DMS53 treated with DMSO at 0.1 percent for 48 hours (cell line): Measurements from ENCODE around the gene RBM20.

Experiments
- DNase-seq: peaks from one replicate; lab custom pipeline; 2025; ENCODE audit not compliant: unreplicated experiment; lab: John Stamatoyannopoulos, UW

The RBM20 gene

GRCh38 chr10:110730345-110731050 lies 86.4 kb downstream of the RBM20 start:
- DNase-seq = no peak

DNA sequence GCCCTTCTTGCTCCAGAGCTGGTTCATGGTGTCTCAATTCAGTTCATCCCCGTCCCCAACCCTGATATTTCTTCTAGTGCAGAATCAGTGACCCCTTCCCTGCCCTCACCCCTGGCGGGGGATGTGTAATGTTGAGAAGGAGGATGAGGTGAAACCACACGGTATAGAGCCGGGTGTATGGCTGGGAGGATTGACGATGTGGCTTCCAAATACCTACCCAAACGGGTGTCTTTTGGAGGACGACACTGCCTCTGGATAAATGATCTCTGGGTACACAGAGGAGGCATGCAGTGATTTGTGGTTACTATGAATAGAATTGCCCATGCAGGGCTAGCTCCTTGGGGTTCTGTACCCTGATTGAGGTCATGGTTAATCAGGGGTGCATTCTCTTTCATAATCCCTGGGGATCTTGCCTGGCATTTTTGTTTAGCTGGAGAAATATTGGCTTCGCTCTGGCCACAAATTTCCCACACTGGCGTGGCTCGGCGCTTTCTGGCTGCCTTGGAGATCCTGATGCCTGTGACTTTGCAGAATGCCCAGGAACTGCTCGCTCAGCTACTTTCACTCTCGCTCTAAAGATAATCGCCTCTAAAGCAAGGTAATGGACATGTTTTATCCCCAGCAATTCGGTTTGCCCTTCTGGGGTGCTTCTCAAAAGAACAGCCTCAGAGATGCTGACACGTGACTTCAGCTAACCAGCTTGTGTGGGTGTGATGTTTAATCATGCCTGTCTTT lies 89.2 kb downstream of the RBM20 start:
- DNase-seq = no peak

DNA sequence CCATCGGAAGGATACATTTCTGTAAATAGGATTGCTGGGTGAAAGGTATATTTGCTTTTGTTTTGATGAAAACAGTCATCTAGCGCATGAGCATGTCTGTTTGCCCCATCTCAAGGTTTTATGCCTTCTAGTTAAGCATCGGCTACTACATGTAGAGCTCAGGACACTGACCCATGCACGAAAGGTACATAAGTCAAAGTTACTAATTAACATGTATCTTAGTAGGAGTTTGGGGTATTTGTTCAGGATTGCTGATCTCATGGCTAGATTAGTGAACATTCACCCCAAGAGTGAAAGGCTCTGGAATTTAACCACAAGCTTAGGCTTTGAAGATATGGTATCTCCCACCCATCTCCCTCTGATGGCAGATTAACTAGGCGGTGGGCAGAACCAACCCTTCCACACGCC lies 91.5 kb downstream of the RBM20 start:
- no peak for DNase-seq

DNA sequence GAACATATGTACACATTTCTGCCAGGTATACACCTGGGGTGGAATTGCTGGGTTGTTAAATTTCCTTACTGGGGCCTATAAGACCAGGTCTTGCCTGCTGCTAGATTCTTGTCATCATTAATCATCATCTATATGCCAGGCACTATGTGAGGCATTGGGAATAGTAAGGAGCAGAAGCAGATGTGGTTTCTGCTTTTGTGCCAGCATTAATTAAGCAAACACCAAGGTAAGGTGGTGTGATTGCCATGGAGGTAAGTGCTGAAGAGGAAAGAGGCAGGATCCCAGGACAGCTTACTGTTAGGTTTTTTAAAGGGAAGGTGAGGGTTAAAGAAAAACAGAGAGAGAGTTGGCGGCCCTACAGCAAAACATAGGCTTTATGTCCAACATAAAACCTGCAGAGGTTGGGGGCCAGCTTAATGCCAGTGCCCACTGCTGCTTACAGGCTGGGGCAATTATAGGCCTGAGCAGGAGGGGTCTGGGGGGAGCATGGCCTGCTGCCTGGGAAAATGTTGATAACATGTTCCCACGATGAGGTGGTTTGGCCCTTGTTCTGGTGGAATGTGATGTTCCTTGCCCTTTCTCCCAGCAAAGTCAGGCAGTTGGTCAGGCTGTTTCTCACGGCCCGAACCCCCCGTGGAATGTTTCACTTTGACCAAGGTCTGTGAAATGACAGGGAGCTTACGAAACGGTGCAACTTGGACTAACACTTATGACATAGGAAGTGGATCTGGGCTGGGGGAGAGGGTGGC lies 93.9 kb downstream of the RBM20 start:
- DNase-seq = no peak

DNA sequence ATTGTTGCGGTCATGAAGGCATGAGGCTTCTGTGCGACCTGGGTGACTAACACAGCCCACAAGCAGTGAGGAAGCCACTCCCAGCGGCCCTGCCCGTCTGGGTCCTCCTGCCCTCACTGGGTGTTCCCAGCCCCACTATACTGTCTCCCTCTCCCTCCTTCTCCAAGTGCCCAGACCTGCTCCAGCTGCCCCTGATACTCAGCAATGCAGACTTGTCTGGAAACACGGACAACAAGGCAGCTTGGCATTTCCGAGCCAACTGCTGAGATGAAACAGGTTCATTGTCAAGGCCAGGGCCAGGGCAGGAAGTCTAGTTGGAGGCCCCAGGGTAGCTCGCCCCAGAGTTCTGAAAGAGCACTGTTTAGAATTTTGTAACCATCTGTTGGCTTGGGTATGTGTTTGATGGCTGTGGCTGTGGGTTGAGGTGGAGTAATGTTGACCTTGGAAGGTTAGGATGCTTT lies 95.7 kb downstream of the RBM20 start:
- no peak for DNase-seq

DNA sequence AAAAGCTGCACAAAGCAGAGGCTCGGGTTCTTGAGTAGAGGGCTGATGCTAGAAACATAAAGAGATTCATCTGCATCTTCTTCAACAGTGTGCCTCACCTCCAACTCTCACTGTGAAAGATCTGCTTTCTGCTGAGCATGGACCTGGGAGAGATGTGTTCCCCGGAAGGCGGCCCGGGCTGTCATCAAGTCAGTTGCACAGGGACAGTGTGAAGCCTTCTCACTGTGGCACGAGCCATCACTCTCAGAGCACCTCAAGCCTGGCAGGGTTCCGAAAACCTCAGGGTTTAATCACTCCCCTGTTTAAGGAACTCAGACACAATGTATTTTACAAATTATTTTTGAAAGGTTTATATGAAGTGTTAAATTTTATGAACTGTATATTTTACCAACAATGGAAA lies 98.7 kb downstream of the RBM20 start:
- DNase-seq = no peak

DNA sequence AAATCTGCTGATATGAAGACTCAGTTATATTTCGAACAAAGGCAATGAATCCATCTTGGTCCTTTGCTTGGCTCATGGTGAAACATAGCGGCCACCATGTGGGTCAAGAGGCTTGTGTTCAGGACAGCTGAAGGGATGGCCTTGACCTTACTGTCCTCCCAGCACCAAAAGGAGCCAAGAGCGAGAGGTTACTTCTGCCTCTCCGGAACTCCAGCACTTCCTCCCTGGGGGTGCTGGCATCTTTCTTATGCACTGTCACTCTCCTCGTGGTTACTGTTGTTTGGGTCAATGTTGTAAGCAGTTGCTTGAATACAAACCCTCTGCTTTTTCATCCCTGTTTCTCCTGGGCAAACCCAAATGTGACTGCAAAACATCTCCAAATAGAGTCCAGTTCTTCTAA lies 100.6 kb downstream of the RBM20 start:
- DNase-seq = no peak

DNA sequence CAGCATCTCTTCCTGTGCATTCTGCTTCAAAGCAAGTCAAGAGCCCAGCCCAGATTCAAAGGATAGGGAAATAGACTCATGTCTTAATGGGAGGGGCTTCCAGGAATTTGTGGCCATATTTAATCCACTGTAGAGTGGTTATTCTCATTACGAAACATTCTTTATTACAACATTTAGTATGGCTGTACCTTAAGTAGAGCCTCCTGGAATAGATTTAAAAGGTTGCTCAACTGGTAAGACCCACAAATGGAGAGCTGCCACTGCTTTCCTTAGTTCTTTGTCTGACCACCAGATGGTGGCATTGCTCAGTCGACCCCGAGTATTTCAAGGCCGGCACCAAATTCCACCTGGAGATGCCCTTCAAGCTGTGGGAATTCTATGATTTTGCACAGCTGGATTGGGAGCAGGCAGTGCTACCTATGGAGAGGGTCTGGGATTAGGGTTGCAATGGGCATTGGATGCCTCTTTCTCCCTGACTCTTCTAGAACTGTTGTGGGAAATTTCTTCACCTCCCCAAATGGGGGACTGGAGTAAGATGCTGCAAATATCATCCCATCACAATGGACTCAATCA lies 102.2 kb downstream of the RBM20 start:
- peak; percentile 55 for DNase-seq

GRCh38 chr10:110746969-110747608 lies 103.0 kb downstream of the RBM20 start:
- DNase-seq = no peak

- DNase-seq = no peak
Measured at GRCh38 chr10:110747609-110748464, 103.7 kb downstream of the RBM20 start.

- no peak for DNase-seq
Measured at GRCh38 chr10:110748970-110749369, 104.8 kb downstream of the RBM20 start.

DNA sequence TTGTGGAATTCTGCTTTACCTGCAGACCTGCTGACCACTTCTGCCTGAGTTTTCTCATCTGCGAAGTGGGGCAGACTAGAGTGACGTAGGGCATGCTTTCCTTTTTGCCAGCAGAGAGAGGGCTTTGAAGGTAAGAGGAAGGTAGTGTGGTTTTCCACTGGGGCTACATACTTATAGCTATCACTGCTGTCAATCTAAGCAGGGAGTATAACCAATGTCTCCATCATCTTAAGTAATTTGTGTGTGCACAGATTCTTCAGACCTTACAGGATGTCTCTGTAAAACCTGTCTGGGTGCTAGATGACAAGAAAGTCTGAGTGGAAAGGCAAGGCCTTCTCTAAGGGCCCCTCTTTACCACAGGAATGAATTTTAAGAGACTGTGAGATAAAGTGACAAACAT lies 106.8 kb downstream of the RBM20 start:
- DNase-seq = no peak

- DNase-seq = no peak
Measured at GRCh38 chr10:110751850-110752249, 107.7 kb downstream of the RBM20 start.

DNA sequence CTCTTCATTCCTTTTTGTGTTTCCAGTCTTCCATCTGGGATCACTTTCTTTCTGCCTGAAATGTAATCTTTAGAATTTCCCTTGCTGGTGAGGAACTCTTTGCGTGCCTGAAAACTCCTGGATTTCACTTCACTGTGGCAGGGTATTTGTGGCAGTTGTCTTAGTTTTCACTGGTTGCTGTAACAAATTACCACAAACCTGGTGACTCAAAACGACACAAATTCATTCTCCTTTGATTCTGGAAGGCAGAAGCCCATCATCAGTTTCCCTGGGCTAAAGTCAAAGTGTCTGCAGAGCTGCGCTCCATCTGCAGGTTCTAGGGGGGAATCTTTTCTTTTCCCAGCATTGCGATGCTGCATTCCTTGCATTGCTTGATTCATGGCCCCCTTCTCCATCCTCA lies 109.3 kb downstream of the RBM20 start:
- DNase-seq = no peak

DNA sequence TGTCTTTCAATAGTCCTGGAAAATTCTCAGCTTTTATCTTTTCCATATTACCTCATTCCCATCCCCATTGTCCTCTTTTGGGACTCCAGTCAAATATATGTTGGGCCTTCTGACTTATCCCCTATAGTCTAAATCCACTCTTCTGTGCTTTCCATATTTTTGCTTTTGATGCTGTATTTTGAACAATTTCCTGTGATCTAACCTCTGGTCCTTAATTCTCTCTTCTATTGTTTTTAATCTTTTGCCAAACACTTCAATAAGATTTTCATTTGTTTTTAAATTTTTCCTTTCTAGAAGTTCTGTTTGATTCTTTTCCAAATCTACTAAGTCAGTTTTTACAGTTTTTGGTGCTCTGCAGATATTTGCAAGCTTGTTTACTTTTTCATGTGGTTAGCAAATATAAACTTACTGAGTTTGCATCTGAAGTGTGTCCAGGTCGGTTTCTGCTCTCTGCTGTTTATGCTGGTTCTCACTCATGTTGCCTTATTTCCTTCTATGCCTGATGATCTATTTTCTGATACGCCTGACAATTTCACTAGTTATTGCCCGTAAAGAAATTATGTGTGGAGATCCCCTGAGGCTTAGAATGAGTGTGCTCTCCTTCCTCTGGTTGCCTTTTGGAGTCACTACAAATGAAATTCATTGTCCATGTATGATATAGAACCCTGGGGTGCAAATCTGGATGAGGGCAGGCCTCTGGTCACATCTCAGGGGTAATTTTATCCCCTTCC lies 110.4 kb downstream of the RBM20 start:
- no peak for DNase-seq

- DNase-seq = no peak
Measured at GRCh38 chr10:110755781-110756180, 111.6 kb downstream of the RBM20 start.

DNA sequence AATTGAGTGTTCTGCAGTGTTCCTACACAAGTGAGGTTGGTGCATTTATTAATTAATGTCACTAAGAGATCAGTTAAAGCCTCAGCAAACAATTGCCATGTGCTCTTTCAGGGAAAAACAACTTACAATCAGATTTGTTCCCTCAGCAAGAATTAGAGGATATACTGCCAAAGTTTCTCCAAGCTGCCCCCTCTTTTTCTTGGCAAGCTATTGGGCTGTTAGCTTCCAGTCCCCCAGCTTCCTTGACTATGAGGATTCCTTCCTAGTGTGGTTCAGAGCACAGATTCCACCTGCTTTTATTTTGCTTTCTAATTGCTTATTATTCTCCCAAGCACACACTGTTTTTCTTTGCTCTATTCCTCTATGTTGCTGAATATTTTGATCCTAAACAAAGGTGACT lies 112.7 kb downstream of the RBM20 start:
- DNase-seq = no peak

GRCh38 chr10:110757586-110757985 lies 113.5 kb downstream of the RBM20 start:
- DNase-seq = no peak

DNA sequence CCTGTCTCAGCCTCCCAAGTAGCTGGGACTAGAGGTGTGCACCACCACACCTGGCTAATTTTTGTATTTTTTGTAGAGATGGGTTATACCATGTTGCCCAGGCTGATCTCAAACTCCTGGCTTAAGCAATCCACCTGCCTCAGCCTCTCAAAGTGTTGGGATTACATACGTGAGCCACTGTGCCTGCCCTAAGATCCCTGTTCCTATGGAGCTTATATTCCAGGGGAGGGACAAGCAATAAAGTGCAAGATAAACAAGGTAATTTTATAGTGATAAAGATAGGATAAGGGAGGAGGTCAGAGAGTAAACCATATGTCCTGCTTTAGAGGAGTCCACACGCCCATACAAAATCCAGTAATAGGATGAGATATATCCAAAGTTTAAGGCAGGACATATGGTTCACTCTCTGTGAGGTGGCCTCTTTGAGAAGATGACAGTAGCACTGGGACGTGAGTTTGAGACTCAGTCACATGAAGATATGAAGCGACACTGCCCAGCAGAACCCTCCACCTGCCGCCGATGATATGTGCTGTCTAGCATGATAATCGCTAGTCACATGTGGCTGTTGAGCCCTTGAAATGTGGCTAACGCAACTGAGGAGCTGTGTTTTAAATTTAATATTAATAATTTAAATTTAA lies 114.1 kb downstream of the RBM20 start:
- DNase-seq = no peak
